Measurements from ENCODE around the gene COL16A1.

- TF ChIP-seq CTCF (IDR thresholded peaks at IDR 0.05): no peak
- TF ChIP-seq POLR2A (IDR thresholded peaks at IDR 0.05): no peak
Observed at GRCh38 chr1:31651089-31651420, 52.8 kb downstream of the COL16A1 start.

All from lower leg skin (tissue), 3 donors.